ENCODE data around the gene NRP1. TPM values are rescaled to one million over a fixed set of nuclear protein-coding genes. Genes with fewer than 3 reads are reported as not detected.

The NRP1 gene
- total and polyA plus RNA-seq, 4 donors = 14.6 to 55.6 (median 37.8) TPM

DNA sequence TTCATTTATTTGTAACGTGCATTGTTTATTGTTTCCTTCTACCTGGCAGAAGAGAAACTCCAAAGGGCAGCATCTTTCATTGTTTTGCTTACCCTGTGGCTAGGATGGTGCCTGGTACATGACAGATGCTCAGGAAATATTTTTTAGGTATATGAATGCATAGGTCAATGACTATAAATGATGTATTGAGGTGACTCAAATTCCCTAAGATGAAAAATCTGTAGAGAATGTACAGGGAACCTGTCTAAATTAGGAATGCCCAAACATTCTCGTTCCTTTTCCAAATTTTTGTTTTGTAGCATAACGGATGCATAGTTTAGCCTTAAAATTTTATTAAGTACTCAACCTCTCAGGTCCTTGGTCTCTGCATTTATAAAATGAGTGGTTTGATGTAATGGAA, 71.6 kb downstream of the NRP1 start:
- peak overlapping the region in 1 of 2 donors; percentile 66 for H3K27ac ChIP-seq (ENCODE audit: low read depth in 1 of 2, low read length in 2 of 2)
- 72% methylated on average over 3 of the region's 3 CpGs for WGBS

DNA sequence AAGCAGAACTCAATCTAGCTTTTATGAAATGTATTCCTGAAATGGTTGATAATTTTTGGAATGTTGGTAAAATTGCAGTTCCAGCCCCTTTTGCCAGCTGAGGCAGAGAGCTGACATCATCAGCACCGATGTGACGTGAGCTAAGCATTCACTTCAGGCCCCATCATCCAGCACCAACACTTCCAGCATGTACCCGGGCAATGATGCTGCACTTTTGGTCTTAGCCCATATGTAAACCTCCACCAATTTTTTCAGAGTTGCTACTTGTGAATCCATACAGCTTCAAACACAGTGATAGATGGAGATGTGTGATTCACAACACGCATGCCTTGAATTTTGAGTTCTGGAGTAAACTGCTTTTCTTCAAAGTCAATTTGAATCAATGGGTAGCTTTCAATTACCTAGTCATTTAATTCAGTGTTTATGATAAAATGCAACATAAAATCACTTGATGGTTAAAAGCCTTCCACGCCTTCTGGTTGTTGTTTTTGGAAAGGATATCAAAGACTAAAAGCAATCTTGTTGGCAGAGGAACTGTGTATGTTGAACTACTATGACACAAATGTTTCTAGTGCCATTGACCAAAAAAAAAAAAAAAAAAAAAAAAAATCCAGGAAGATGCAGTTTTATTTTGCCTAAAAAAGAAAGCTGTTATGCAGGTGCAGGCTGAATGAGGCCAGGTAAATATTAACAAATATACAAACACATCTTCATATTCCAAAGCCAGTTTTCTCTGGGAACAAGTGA, 73.9 kb downstream of the NRP1 start:
- no peak for DNase-seq (ENCODE audit: low spot score)
- peaks cover 0 to 6% (median 2%) of the 10 kb centered on the region in 4 donors for H3K36me3 ChIP-seq (ENCODE audit: control insufficient read depth in 4 of 4, insufficient read depth in 3 of 4, low read depth in 1 of 4, low read length in 3 of 4)
- H3K27me3 ChIP-seq (ENCODE audit: control insufficient read depth in 4 of 4, insufficient read depth in 4 of 4, low read length in 3 of 4) = no peaks in the 10 kb centered on the region
- TF ChIP-seq RXRA (IDR thresholded peaks at IDR 0.05) (peak in 1 of 2 donors; percentile 46), YY1 (IDR thresholded peaks at IDR 0.05) (no peak), SP1 (IDR thresholded peaks at IDR 0.05) (peak; percentile 8)
- TF ChIP-seq, protein P1, sequence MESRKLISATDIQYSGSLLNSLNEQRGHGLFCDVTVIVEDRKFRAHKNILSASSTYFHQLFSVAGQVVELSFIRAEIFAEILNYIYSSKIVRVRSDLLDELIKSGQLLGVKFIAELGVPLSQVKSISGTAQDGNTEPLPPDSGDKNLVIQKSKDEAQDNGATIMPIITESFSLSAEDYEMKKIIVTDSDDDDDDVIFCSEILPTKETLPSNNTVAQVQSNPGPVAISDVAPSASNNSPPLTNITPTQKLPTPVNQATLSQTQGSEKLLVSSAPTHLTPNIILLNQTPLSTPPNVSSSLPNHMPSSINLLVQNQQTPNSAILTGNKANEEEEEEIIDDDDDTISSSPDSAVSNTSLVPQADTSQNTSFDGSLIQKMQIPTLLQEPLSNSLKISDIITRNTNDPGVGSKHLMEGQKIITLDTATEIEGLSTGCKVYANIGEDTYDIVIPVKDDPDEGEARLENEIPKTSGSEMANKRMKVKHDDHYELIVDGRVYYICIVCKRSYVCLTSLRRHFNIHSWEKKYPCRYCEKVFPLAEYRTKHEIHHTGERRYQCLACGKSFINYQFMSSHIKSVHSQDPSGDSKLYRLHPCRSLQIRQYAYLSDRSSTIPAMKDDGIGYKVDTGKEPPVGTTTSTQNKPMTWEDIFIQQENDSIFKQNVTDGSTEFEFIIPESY (IDR thresholded peaks at IDR 0.05) = no peak
- TF ChIP-seq, protein P2, sequence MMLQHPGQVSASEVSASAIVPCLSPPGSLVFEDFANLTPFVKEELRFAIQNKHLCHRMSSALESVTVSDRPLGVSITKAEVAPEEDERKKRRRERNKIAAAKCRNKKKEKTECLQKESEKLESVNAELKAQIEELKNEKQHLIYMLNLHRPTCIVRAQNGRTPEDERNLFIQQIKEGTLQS (IDR thresholded peaks at IDR 0.05) = no peak
- H3K4me1 ChIP-seq (ENCODE audit: control insufficient read depth in 4 of 4, insufficient read depth in 4 of 4, low read length in 3 of 4) = peaks cover 4 to 31% (median 13%) of the 10 kb centered on the region in 4 donors
- 74% methylated on average over 5 of the region's 5 CpGs for WGBS
- H3K9ac ChIP-seq (ENCODE audit: low read depth in 1 of 2, low read length in 2 of 2) = no peak overlapping the region
- H3K9me3 ChIP-seq (ENCODE audit: control insufficient read depth in 4 of 4, low read length in 3 of 4) = no peaks in the 10 kb centered on the region
- no peak overlapping the region for H3K4me3 ChIP-seq (ENCODE audit: low read depth in 1 of 3, low read length in 3 of 3)
- peak overlapping the region; percentile 30 to 58 for H3K27ac ChIP-seq (ENCODE audit: low read depth in 1 of 2, low read length in 2 of 2)

More for the DNA sequence above, 71.6 kb downstream of the NRP1 start:
- Histone ChIP-seq H3K4me3 (ENCODE audit: low read depth in 1 of 3, low read length in 3 of 3) (no peak overlapping the region), H3K4me1 (ENCODE audit: control insufficient read depth in 4 of 4, insufficient read depth in 4 of 4, low read length in 3 of 4) (peaks cover 6 to 38% (median 13%) of the 10 kb centered on the region in 4 donors), H3K9ac (ENCODE audit: low read depth in 1 of 2, low read length in 2 of 2) (no peak overlapping the region), H3K9me3 (ENCODE audit: control insufficient read depth in 4 of 4, low read length in 3 of 4) (no peaks in the 10 kb centered on the region), H3K36me3 (ENCODE audit: control insufficient read depth in 4 of 4, insufficient read depth in 3 of 4, low read depth in 1 of 4, low read length in 3 of 4) (peaks cover 0 to 6% (median 1%) of the 10 kb centered on the region in 4 donors), H3K27me3 (ENCODE audit: control insufficient read depth in 4 of 4, insufficient read depth in 4 of 4, low read length in 3 of 4) (no peaks in the 10 kb centered on the region)
- TF ChIP-seq FOXA2 (IDR thresholded peaks at IDR 0.05) (no peak), HNF4A (conservative IDR thresholded peaks at IDR 0.05) (no peak), HNF4G (IDR thresholded peaks at IDR 0.05) (no peak), JUND (IDR thresholded peaks at IDR 0.05) (no peak), EGR1 (IDR thresholded peaks at IDR 0.05; ENCODE audit: low read depth in 2 of 2) (no peak)
- TF ChIP-seq, protein P3, sequence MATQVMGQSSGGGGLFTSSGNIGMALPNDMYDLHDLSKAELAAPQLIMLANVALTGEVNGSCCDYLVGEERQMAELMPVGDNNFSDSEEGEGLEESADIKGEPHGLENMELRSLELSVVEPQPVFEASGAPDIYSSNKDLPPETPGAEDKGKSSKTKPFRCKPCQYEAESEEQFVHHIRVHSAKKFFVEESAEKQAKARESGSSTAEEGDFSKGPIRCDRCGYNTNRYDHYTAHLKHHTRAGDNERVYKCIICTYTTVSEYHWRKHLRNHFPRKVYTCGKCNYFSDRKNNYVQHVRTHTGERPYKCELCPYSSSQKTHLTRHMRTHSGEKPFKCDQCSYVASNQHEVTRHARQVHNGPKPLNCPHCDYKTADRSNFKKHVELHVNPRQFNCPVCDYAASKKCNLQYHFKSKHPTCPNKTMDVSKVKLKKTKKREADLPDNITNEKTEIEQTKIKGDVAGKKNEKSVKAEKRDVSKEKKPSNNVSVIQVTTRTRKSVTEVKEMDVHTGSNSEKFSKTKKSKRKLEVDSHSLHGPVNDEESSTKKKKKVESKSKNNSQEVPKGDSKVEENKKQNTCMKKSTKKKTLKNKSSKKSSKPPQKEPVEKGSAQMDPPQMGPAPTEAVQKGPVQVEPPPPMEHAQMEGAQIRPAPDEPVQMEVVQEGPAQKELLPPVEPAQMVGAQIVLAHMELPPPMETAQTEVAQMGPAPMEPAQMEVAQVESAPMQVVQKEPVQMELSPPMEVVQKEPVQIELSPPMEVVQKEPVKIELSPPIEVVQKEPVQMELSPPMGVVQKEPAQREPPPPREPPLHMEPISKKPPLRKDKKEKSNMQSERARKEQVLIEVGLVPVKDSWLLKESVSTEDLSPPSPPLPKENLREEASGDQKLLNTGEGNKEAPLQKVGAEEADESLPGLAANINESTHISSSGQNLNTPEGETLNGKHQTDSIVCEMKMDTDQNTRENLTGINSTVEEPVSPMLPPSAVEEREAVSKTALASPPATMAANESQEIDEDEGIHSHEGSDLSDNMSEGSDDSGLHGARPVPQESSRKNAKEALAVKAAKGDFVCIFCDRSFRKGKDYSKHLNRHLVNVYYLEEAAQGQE (IDR thresholded peaks at IDR 0.05) = no peak
- TF ChIP-seq, protein P4, sequence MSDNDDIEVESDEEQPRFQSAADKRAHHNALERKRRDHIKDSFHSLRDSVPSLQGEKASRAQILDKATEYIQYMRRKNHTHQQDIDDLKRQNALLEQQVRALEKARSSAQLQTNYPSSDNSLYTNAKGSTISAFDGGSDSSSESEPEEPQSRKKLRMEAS (IDR thresholded peaks at IDR 0.05) = no peak
- TF ChIP-seq, protein P5, sequence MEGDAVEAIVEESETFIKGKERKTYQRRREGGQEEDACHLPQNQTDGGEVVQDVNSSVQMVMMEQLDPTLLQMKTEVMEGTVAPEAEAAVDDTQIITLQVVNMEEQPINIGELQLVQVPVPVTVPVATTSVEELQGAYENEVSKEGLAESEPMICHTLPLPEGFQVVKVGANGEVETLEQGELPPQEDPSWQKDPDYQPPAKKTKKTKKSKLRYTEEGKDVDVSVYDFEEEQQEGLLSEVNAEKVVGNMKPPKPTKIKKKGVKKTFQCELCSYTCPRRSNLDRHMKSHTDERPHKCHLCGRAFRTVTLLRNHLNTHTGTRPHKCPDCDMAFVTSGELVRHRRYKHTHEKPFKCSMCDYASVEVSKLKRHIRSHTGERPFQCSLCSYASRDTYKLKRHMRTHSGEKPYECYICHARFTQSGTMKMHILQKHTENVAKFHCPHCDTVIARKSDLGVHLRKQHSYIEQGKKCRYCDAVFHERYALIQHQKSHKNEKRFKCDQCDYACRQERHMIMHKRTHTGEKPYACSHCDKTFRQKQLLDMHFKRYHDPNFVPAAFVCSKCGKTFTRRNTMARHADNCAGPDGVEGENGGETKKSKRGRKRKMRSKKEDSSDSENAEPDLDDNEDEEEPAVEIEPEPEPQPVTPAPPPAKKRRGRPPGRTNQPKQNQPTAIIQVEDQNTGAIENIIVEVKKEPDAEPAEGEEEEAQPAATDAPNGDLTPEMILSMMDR (IDR thresholded peaks at IDR 0.05; ENCODE audit: low read depth, low read length, missing input control) = no peak
- DNase-seq (ENCODE audit: low spot score) = no peak
